Measurements from ENCODE around the gene TMEM40.
A peak's percentile ranks its signal among the peaks of the same experiment; 100 is the strongest.
"Not testable (repeated sequence)": the region's sequence is repeated elsewhere in the genome, so short reads cannot be mapped to it uniquely, and the experiment has no call there.

TMEM40 gene, protein sequence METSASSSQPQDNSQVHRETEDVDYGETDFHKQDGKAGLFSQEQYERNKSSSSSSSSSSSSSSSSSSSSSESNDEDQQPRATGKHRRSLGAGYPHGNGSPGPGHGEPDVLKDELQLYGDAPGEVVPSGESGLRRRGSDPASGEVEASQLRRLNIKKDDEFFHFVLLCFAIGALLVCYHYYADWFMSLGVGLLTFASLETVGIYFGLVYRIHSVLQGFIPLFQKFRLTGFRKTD
- 0 reads per million in 4 experiments for total RNA-seq

DNA sequence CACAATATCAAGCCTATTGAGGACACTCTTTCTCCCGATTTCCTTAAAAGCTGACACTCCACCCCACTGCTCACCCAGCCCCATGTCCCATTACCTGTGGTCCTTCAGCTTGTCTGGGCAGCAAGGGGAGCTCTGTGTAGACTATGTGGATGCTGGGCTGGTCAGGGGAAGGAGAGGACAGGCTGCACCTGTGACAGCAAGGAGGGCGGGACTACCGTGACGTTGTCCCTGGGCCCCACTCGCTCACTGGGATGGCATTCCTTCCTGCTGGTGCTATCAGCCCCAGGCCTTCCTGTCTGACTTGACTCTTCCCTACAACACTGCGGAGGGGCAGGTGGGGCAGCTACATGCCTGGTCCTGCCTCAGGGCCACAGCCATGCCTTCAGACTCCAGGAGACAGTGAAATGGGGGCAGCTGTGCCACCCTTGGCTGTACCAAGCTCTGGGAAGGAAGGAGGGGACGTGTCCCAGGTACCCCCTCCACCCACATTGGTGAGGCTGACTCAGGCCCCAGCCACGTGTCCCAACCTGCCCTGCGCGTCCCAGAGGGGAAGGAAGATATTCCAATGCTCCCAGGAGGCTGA, at the start of gene TMEM40:
TMEM40 (minus strand) TSS at position 163 of the 583 bp plus-strand sequence. CDS start 9,427 bp downstream, outside the sequence.
- DNase-seq, result no peak

DNA sequence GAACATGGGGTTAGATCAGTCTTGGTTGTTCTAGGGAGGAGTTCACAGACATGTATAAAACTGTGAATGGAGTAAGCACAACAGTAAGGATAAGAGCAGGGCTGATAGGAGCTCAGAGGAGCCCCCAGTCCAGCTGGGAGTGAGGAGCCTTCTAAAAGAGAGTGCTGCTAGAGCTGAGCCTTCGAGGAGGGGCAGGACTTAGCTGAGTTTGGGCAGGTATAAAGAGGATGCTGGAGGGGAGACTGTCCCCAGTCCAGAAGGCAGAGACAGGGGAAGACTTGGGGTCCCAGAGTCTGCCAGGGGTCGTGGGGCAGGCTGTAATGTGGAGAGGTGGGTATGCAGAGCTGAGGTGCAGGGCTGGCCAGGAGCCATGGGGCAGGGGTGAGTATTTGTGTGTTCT, 49.5 kb upstream of the TMEM40 start:
- no peak for DNase-seq

GRCh38 chr3:12807601-12808359, 48.7 kb upstream of the TMEM40 start:
- no peak for DNase-seq

- no peak for DNase-seq
Observed at GRCh38 chr3:12807066-12807465, 48.0 kb upstream of the TMEM40 start.

DNA sequence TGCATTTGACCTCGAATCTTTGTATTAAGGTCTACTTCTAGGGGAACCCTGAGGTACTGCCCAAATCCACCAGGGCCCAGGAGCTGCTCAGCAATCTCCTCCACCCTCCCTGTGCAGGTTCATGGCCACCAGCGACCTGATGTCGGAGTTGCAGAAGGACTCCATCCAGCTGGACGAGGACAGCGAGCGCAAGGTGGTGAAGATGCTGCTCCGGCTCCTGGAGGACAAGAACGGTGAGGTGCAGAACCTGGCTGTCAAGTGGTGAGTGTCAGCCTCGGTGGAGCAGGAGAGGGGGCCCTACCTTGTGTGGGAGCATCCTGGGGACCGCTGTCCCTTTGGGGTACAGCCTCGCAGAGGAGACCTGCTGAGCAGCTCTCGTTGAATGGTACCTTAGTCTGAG, 44.3 kb upstream of the TMEM40 start:
- DNase-seq, result no peak

DNA sequence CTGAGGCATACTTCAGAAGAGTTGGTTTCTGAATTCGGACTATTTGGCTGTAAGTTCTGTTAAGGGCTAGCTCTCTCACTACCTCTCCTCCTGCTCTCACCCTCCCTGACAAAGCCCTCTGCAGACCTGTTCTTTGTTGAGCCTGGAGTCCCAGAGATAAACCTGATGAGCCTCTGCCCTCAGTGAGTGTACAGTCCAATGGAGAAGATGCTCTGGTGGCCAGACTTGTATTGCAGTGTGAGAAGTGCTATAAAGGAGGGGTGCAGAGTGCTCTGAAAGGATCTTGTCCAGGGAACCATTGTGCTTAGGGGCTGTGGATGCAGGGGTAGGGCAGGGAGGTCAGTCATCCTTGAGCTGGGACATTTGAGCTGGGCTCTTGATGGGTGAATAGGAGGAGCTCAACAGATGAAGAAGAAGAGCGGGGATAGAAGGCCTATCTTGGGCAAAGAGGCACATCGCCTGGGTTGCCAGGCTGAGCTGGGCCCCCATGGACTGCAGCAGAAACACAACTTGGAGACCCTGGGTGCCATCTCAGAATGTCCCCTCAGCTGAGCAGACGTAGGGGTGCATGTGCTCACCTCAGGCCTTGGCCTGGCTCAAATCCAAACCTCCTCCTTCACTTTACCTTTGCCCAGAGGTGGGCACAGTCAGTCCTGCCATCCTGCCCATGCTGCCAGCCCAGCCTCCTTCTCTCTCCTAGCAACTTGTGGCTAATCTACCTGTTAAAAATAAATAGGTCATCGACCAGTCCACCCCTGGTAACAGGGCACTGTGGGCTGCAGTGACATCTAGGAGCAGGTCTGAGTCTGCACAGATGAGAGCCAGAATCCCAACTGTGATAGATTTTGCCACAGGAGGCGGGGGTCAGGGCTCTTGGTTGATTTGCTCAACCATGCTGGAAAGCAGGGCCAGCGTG, 40.7 kb upstream of the TMEM40 start:
- no peak for DNase-seq

DNA sequence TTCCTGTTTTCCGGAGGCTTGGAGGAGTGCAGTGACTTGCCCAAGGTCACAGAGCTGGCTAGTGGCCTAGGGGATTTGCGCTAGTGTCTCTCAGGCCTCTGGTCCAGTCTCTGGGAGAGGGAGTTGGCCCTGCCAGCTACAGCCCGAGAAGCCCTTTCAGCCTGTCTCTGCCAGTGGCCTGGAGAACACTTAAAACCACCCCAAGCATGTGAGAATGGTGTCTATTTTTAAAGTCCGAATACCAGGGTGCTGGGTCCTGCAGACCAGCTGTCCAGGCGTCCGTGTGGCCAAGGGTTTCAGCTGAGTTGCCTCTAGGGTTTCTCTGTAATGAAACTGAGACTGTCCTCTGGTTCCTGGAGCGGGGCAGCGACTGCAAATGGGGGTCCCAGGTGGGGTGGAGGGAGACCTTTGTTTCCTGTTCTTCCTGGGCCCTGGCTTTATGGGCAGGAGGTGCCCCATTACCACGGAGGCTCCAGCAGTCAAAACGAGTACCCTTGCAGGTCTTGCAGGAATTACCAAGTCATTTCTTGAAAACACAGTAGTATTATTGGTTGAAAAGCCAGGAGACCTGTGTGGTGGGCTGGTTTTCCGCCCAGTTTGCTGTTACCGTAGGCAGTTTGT, 39.6 kb upstream of the TMEM40 start:
- no peak for DNase-seq

- DNase-seq, result no peak
Observed at GRCh38 chr3:12797892-12798558, 39.0 kb upstream of the TMEM40 start.

DNA sequence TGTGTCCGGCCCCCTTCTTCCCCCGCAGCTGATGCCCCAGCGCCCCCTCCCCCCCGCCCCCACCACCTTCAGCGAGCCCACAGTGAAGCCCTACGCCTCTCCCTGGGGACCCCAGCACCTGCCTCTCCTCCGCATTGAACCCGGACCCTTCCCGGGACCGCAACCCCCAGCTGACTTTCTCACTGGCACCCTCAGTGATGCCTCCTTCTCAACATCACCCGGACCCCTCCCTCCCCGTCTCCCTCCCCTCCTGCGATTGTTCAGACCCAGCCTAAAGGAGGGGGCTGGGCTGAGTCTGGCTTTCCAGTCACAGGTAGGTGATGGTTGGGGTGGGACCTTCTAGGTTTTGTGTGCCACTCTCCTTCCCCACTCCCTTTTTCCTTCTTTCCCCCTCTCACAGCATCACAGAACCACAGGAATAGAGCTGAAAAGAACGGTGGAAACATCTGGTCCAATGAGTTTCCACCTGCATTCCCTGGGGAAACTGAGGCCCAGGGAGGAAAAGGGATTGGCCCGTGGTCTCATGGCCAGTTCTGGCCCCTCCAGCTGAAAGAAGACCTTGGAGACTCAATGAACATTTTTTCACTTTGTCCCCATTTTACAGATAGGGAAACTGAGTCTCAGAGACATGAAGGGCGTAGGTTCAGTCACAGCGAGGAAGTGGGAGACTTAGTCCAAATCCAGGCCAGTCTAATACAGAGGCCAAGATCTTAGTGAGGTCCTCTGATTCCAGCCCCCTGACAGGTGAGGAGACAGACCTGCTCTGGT, 38.2 kb upstream of the TMEM40 start:
- no peak for DNase-seq

DNA sequence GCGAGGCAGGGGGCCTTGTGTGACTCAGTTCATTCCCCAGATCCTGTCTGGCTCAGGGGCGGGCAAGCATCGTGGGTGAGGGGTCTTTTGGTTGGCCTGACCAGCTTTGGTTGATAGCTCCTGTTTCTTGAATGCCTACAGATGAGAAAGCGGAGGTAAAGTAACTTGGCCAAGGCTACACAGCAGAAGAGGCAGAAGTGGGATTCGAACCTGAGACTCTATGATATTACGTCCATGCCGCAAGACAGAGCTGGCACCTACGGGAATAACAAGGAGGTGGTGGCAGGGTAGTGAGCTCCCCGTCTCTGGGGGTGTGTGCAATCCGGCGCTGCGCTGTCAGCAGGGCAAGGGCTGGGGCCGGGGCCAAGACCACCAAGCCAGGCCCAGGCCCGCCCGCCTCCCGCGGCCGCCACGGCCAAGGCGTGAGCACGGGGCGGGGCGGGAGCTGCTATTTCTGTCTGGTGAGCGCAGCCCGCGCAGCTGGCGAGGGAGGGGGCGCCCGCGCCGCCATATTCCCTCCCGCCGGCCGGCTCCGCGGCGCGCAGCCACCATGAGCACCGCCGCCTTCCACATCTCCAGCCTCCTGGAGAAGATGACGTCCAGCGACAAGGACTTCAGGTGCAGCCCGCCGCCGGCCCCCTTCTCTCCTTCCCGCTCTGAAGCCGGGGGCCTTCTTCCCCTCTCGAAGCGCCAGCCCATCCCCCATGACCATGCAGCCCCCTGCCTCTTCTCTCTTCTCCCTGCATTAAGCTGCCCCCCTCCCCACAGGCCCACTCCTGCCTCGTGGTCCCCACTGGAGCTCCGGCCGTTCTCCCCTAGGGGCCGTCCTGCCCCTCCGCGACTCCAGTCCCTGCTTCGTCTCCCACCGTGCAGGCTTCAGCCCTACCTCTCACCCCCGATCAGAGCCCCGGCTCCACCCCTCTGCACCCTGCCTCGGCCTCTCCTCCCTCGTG, 37.4 kb upstream of the TMEM40 start, which contains the start of gene CAND2:
CAND2 (plus strand) TSS at position 510 of the 953 bp plus-strand sequence; CDS start at position 551, 41 bp downstream.
- peak; percentile 15 for DNase-seq

DNA sequence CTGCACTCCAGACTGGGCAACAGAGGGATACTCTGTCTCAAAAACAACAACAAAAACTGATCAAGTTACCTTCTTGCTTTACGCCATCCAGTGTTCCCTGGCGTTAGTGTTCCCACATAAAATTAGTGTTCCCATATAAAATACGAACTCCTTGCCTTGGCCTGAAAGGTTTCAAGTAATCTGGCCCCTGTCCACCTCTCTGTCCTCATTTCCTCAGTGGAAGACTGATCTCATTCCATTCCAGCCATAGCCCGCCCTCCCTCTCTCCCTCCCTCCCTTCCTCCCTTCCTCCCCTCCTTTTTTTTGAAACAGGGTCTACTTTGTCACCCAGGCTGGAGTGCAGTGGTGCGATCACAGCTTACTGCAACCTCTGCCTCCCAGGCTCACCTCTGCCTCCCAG, 34.6 kb upstream of the TMEM40 start:
- no peak for DNase-seq

DNA sequence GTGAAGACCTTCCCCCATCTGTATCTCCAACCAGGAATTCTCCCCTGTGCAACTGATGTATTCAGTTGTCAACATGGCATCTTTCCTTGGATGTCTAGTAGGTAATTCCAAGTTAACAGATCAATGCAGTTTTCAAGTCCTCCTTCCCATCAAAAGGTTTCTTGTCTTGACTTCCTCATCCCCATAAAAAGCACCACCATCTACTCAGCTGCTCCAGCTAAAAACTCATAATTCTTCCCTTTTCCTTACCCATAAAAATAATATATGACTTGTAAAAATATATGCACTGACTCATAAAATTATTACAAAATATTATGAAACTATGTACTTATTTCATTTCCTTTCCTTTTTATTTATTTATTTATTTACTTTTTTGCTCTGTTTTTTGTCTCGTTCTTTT, 32.4 kb upstream of the TMEM40 start:
- no peak for DNase-seq

GRCh38 chr3:12787967-12788690, 29.1 kb upstream of the TMEM40 start:
- DNase-seq, result not testable (repeated sequence)

DNA sequence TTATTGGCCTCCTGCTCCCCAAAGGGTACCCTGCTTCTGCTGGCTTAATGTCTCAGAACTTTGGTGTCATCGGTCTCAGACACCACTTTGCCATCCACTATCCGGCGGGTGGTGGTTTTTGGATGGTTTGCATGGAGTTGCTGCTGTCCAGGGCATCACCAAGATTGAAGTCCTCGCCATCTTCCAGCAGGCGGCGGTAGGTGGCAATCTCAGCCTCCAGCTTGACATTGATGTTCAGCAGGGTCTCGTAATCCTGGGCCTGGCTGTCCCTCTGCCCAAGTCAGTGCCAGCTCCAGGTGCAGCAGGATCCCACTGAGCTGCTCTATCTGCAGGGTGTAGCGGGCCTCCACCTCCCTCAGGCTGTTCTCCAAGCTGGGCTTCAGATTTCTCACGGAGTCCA, 28.3 kb upstream of the TMEM40 start:
- peak; percentile 45 for DNase-seq

- no peak for DNase-seq
Observed at GRCh38 chr3:12785096-12785495, 26.0 kb upstream of the TMEM40 start.

GRCh38 chr3:12782172-12782815, 23.2 kb upstream of the TMEM40 start:
- DNase-seq, result no peak

- DNase-seq, result no peak
Observed at GRCh38 chr3:12780751-12781150, 21.7 kb upstream of the TMEM40 start.

DNA sequence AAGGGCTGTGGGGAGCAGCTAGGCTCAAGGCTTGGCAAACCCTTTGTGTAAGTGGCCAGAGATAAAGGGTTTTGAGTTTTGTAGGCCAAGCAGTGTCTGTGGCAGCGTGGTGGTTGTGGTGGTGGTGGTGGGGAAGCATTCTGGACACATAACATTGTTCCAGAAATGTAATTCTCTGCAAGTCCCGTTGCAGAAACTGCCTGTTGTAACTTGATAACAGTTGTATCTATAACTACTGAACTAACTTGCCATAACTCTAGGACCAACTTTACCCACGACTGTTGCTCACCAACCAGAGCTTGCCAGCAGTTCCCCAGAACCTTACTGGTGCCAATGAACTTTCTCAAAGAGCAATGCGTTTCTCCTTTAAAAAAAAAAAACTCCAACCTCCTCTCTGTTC, 18.1 kb upstream of the TMEM40 start:
- DNase-seq, result no peak
